ENCODE data around the gene KATNA1.
"Not testable (repeated sequence)": the region's sequence is repeated elsewhere in the genome, so short reads cannot be mapped to it uniquely, and the experiment has no call there.

The KATNA1 gene
- 11.6 to 26.2 (median 18.1) reads per million in 18 experiments for total RNA-seq

DNA sequence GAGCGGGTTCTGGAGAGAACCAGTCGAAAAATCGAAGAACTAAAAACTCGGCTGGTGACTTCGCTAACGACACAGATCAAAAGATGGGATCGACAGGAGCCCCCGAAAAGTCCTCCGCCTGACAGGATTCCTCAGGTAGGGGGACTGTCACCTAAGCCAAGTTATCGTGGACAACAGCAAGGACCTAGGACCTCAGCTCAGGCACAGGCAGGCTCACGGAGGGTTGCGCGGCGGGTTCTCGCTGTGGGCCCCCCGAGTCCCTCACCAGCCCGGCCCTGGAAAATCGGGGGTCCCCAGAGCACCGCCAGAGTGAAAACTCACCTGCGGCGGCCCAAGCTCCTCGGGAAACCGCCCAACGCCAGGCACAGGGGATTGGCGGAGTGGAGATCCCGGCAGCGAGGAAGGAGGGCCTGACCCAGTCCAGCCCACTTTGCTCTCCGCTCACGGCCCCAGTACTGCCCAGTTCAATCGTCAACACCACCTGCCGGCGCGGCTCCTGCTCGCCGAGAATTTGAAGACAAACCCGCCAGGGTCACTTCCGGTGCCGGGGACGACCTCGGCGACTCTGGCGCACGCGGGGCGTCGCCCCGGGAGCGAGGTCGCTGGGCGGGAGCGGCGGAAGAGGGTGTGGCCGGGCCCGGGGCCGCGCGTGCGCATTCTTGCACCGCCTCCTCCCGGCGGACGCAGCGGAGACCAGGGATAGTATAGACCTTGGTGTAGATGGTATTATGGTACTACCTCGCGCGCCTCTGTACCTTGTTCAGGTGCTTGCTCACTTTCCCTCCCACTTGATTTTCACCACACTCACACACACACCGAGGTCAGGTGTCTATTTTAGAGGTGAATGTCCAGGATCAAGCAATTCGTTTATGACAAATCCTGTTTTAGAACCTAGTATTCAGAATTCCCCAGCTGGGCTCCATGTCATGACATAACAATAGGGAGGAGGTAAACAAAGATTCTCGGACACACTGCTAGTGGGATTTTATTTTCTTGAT, at the start of gene KATNA1:
Gene KATNA1 (minus strand): TSS at position 567 of the 998 bp plus-strand sequence. CDS start 10,167 bp downstream, outside the sequence.
- DNase-seq: peak; percentile 88 to 92

DNA sequence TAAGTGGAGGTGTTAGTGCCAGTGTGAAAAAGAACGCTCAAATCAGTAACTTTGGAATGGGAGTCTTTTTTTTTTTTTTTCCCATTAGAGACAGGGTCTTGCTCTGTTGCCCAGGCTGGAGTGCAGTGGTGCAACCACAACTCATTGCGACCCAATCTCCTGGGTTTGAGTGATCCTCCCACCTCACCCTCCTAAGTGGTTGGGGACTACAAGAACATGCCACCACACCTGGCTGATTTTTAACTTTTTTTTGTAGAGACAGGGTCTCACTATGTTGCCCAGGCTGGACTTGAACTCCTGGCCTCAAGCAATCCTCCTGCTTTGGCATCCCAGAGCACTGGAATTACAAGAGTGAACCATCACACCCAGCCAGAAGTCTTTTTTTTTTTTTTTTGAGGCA, 49.7 kb upstream of the KATNA1 start:
- no peak for DNase-seq

DNA sequence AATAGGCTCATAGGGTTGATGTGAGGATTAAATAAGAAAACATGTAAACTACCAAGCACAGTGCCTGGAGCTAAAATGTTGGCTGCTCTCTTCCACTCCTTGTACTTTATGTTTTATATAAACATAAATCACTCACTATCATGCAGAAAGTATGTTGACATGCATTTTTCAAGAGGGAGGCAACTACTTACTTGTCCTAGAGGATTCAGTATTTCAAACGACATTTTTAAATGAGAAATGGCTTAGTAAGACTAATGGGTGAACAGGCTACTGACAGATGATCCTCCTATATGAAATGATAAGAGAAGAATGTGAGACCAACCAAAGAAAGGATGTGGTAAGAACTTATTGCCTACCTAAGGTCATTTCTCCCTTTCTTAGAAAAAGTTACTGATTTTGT, 48.4 kb upstream of the KATNA1 start:
- no peak for DNase-seq

DNA sequence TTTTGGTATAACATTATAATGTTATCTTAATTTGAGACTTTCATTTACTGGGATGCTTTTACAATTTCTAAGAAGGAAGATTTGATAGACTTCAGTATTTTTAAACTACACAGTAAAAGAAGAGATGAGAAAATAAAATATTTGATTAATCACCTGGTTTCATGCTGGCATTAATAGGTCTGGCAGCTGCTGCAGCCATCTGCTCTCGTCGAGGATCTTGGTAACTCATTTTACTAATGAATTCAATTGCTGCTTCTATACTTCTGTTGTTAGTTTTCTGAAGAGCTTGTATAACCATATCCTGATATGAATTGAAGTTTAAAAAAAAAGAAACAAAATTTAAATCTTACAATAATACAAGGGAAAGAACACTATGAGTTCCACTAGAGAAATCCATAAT, 46.4 kb upstream of the KATNA1 start:
- no peak for DNase-seq

DNA sequence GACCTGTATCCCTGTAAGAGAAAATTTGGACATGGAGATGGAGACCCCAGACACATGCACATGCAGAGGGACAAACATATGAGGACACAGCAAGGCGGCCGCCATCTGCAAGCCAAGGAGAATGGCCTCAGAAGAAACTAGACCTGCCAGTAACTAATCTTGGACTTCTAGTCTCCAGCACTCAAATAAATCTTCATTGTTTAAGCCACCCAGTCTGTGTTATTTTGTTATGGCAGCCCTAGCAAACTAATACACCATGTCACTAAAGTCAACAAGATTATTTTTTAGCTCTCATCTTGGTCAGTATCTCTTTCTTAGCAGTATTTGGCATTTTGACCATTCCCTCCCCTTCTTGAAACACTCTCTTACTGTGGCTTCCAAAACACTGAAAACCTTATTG, 42.7 kb upstream of the KATNA1 start:
- DNase-seq: no peak

DNA sequence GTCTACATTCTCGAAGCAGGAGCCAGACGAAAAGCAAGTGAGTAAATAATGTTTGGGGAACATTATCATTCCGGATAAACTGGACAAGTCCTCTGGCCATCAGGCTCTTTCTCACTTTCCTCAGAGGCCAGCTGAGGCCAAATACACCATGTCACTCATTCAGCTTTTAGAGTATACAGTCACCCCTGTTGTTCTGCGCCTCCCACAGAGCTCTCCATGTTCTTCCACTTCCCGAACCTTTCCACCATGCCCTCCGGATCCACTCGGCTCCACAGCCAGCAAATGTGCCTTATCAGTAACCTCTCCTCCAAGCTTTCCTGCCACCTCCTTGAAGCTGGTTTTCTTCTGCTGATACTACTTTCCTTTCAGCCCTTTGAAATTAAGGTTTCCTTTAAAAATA, 37.7 kb upstream of the KATNA1 start:
- DNase-seq: no peak

DNA sequence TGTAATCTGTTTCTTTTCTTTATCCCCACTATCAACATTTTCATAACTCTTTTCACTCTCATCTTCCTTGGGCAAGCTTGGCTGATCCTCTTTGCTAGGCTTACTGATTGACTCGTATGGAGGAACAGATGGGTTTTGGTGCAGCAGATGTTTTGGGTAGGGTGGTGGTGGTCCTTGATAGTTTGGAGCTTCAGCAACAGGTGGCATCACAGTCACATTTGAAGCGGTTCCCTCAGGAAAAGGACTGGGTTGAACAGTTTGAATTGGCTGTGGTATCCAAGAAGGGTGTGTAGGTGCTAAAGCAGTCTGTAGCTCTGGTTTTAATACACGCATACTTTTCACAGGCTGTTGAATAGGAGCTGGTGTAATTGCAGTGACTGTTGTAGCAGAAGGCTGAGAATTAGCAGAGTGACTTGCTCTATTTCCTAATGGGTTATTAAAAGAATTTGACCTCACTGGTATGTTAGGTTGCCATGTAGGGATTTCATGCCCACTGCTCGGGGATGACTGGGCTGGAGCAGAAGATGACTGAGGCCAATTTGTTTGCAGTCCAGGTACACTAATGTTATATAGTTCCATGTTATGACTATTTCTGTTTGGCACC, 34.8 kb upstream of the KATNA1 start:
- no peak for DNase-seq

DNA sequence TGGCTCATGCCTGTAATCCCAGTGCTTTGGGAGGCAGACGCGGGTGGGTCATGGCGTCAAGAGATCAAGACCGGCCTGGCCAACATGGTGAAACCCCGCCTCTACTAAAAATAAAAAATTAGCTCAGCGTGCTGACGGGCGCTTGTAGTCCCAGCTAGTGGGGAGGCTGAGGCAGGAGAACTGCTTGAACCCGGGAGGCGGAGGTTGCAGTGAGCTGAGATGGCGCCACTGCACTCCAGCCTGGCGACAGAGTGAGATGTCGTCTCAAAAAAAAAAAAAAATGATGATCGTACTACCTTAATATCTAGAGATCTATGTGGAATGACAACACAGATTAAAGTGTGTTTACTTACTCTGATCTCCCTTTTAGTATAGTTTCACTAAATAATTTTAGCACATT, 33.3 kb upstream of the KATNA1 start:
- DNase-seq: not testable (repeated sequence)

DNA sequence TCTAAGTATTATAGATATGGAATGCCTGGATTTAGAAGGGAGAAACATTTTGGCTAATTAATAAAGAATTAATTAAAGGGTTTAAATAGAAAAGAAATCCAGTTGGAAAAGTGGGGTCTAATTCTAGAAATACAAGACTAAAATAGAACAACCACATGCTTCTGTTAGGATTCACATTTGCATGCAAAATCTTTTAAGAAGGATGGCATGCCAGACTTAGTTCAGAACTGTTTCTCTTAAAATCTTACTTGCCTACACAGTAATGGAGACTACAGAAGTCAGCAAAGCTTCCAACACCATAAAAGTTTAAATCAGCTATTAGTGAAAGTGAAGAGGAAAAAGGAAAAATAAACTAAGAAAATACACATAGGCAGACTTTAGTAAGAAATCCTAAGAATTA, 32.7 kb upstream of the KATNA1 start:
- no peak for DNase-seq

DNA sequence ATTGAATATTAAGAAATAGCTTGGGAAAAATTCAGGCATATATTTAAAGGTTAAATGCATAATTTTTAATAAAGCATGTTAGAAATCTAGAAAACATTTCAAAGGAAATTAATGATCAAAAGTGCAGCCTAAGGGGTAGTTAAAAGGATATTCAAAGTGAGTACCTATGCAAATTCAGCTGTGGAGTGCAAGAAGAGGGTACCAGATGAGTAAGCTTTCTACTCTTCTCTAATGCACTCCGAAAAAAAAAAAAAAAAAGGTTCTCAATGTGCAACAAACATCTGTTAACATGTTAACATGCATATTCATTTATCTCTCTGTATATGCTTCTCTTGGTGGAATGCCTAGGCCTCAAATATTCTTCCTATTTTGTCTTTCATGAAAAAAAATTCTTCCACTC, 32.0 kb upstream of the KATNA1 start:
- no peak for DNase-seq

DNA sequence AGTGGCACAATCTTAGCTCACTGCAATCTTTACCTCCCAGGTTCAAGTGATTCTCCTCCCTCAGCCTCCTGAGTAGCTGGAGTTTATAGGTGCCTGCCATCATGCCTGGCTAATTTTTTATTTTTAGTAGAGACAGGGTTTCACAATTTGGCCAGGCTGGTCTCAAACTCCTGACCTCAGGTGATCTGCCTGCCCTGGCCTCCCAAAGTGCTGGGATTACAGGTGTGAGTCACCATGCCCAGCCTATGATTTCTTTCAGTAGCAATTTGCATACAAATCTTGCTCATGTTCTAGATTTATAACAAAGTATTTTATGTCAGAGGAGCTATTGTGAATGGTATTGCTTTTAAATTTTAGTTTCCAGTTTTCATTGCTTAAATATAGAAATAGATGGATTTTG, 23.8 kb upstream of the KATNA1 start:
- not testable (repeated sequence) for DNase-seq

DNA sequence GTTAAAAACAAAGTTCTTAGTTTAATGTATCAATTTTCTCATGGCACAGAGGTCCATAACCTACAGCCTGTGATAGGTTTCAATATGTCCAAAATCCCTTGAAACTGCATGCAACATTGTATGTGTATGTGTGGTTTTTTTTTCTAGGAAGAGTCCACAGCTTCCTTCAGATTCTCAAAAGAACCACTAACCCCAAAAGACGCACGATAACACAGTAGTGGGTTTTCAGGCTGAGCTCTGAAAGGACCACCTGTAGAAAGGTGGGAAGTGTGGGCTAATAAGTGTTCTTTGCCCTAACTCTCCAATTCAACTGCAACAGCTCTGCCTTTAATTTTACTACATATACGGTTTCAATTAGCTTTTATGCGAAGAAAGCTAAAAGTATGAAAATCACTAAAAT, 11.5 kb upstream of the KATNA1 start:
- no peak for DNase-seq

DNA sequence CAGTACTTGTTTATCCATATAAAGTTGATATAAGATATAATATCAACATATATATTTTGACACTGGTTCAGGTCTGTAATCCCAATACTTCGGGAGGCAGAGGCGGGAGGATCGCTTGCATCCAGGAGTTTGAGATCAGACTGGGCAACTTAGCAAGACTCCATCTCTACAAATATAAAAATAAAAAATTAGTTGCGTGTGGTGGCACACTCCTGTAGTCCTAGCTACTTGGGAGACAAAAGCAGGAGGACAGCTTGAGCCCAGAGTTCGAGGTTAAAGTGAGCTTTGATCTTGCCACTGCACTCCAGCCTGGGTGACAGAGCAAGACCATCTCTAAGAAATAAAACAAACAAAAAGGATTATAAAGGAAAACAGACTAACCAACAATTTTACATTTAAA, 8.9 kb upstream of the KATNA1 start:
- no peak for DNase-seq

DNA sequence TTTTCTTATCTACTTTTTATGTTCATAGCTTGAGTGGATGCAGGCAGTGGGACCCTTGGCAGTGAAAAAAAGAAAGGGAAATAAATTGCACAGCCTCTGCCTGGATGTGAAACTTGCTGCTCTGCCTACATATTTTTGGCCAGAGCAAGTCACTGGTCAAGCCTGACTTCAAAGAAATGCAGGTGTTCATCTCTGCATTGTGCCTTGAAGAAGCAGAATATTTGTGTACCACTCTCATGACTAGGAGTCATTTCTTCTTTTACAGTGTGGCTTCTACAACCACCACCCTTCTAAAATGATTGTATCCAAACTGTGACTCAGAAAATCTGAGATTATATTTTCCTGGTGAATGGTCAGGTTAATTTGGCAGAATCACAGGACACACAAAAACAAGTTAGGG, 2.5 kb upstream of the KATNA1 start:
- DNase-seq: no peak

DNA sequence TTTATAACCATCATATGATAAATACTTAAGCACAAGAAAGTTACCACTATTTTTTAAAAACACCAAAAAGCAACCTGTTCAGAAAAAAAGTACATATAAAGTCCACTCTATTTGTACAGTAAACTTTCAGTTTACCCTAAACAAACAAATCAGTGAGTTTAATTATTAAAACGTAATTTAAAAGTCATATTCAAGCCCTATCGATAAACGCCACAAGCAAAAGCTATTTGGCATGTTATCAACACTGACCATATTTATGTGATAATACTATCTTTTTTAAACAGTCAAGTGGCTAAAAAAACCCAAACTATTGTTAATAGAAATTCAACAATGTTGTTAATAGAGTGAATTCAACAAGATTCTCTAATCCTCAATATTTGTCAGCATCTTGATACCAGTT, 1.9 kb downstream of the KATNA1 start:
- no peak for DNase-seq

DNA sequence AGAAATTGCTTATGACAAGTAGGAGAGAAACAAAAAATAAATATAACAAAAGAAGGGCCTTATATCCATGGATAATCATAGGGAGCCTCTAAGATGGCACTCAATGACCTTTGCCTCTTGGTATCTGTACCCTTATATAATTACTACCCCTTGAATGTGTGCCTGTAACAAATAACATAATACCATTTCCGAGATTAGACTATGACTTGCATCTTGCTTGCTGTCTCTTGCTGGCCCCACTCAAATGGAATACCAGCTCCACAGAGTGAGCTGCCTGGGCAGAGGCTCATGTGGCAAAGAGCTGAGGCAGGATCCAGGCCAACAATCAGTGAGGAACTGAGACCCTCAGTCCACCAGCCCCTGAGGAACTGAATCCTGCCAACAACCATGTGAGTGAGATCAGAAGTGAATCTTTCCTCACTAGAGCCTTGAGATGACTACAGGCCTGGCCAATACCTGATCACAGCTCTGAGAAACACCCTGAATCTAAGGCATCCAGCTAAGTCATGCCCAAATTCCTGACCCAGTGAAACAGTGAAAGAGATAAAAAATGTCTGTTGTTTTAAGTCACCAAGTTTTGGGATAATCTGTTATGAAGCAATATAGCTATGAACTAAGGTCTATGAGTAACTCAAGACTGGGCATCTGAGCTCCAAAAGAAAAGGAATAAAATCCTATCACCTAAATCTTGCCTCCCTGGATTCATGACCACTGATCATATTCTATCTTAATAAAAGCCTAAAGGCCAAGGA, 5.5 kb downstream of the KATNA1 start:
- no peak for DNase-seq

DNA sequence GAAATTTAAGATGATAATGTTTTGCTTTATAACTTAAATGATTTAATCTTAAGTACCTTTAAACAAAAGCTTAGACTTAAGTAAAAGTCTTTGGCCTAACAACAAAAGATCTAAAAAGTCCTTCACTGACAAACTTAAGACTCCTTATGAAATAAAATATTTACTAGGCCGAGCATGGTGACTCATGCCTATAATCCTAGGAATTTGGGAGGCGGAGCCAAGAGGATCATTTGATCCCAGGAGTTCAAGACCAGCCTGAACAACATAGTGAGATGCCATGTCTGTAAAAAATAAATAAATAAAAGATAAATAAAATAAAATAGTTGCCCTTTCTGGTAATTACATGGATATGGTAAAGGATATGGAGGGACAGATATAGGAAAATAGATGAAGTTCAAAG, 12.4 kb downstream of the KATNA1 start:
- no peak for DNase-seq

DNA sequence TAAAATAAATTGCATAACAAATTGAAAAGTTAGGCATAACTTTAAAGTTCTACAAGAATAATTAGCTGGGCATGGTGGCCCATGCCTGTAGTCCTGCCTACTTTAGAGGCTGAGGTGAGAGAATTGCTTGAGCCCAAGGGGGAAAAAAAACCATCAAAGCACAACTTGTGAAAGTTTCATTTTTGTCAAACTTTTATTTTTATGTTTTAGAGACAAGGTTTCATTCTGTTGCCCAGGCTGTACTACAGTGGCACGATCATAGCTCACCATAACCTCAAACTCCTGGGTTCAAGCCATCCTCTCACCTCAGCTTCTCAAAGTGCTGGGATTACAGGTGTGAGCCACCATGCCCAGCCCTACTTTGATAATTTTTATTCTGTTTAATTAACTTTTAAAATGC, 14.2 kb downstream of the KATNA1 start:
- DNase-seq: no peak

DNA sequence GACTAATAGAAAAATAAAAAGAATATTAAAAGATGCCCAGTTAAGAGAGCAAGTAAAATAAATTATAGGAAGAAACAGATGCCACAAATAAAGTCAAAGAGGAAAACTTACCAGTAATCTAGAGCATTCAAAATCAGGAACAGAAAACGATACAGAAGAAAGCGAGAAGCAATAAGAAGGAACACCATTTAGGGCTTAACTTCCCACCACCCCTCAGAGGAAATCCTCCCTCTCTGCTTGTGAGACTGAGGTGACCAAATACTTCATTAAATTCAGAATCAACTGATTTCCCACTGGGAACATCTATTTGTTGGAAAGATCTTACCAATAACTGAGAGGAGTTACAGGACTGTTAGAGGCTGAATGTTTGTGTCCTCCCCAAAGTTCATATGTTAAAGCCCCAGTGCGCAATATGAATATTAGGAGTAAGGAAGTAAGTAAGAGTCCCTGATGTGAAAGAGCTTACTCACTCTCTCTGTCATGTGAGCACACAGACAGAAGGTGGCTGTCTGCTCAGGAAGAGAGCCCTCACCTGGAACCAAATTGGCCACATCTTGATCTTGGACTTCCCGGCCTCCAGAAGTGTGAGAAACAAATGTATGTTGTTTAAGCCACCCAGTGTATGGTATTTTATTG, 19.5 kb downstream of the KATNA1 start:
- DNase-seq: peak; percentile 50 to 52

DNA sequence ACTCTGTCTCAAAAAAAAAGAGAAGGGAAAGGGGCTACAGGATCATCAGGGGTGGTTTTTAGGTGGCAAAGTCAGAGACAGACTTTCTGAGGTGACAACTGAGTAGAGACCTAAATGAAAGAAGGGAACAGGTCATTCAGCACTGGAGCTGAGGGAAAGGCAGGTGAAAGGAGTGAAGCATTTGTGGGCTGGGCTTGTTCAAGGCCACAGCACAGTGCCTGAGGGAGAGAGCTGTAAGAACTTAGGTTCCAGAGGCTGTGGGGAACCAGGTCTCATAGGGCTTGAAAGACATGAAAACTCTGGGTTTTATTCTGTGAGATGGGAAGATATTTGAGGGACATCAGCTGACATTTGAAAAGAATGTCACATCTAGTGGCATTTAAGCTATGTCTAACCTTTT, 20.8 kb downstream of the KATNA1 start:
- DNase-seq: no peak

DNA sequence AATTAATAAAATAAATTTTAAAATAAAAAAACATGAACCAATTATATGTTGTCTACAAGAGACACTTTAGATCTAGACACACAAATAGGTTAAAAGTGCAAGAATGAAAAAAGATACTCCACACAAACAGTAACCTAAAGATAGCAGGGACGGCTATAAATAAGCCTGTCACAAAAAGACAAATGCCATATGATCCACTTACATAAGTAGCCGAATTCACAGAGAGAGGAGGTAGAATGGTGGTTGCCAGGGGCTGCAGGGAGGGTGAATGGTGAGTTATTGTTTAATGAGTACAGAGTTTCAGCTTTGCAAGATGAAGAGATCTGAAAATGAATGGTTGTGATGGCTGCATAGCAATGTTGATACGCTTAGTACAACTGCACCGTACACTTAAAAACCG, 32.7 kb downstream of the KATNA1 start:
- no peak for DNase-seq

DNA sequence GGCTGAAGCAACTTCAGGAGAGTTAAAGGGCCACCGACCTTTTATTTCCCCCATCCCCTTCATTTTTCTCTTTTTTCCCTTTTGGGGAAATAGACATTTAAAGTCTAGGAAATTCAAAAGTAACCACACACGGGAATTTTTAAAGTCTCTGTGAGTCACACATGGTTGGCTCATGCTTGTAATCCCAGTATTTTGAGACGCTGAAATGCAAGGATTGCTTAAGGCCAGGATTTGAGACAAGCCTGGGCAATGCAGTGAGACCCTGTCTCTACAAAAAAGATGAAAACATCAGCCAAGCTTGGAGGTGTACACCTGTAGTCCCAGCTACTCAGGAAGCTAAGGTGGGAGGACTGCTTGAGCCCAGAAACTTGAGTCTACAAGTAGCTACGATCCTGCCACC, 34.2 kb downstream of the KATNA1 start:
- no peak for DNase-seq
